Hematopoietic multipotent progenitor cell (in vitro differentiated cells): ENCODE measurements around the gene MLH3. TPM values are rescaled to one million over a fixed set of nuclear protein-coding genes. Genes with fewer than 3 reads are reported as not detected.
A peak's percentile ranks its signal among the peaks of the same experiment; 100 is the strongest.

Experiments used
- DNase-seq, 3 donors: peaks; one replicate each; pipeline ENCODE4 v3.0.0-alpha.2; 2011 to 2015; ENCODE audit warnings: low read depth in 2 of 3, low spot score in 2 of 3
- small RNA-seq: library from RNA; depleted of rRNA; stranded (forward); fragments of <200 nt; gene quantifications from one replicate; pipeline ENCODE3, GENCODE V24; 2012
- total RNA-seq: library from RNA; depleted of rRNA; stranded (reverse); fragments of >200 nt; gene quantifications from one replicate; pipeline ENCODE4 v1.2.3, GENCODE V29; 2012

The MLH3 gene
- total RNA-seq, 1 donor: 16.2 TPM

DNA sequence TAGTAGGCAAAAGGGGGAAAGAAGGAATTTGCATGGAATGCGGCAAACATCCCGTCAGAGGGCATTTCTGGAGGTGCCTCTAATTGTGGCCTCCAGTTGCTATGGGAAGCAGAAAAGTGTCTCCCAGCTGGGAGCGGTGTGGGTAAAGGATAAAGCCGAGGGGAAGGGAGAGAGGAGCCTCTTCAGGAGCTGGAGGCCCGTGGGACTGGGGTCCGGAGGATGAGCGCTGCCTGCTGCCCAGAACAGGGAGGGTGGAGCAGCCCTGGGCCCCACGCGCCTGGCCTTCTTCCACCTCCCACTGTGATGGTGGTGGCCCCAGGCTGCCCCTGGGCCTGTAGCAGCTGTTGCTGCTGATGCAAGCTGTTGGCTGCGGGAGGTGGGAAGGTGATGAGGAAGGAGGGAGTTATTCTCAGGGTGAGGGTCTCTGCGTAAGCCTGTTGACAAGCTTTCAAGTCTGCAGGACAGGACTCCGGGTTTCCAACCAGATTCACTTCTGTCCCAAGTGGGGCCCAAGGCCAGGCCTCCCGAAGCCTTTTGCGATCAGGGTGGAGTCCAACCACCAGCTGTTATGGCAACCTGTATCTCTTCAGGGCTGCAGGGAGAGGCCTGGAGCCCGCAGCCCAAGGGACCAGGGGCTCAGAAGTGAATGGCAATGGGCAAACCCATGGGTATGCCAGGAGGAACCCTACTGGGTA, 76.8 kb downstream of the MLH3 start:
- DNase-seq: no peak

DNA sequence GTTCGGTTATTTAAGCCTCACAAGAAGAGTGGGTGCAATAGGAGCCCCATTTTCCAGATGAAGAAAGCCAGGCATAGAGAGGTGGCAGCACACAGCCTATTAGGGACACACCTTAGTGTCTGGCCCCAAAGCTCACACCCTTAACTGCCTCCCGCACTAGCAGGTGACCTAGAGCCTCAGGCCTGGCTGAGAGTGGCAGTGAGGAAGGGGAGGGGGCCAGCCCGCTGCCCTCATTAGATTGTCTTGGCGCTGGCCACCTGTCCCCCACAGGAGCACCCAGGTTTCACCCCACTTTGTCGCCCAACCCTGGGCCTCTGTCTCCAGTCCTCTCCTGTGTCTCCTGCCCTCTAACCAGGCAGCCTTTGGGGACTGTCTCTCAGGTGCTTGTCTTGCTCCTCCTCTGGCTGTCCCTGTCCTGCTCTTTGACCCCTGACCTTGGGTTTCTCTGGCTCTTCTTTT, 77.3 kb downstream of the MLH3 start:
- no peak for DNase-seq

- peak in 2 of 3 donors; percentile 65 to 81 for DNase-seq
Observed at GRCh38 chr14:74973003-74973653, 78.1 kb downstream of the MLH3 start.

GRCh38 chr14:74968811-74969210, 82.5 kb downstream of the MLH3 start:
- no peak for DNase-seq

GRCh38 chr14:74965486-74966153, 85.6 kb downstream of the MLH3 start:
- DNase-seq: no peak

DNA sequence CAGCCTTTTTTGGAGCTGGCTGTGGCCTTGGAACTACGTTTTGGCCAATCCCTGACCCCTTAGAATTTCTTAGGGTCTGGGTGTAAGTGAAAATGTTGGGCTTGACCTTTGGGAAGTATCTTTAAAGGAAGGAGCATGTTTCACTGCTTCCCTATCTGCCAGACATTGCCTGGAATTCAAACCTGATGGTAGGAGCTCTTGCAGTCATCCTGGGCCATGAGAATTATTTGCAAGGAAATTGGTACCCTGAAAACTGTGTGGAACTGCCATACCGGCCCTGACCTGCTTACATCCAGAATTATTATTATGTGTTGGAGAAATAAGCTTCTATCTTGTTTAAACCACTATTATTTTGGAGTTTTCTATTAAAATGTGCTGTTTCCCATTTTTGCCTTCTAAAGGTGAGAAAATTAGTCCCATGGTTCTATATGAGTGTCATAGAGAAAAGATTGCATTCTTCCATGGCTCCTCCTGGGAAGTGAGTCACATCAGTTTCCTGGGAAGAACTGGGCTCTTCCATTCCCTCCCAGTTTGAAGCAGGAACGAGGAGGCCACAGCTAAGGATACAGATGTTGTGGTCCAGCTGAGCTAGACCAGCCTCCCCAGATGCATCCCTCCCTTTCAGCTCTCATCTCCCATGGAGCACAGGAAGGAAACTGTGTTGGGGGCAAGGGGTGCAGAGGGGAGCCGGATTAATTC, 86.3 kb downstream of the MLH3 start:
- DNase-seq: no peak

Small RNA genes lying within 50 kb of the gene (small RNA-seq; reads per million reads assigned to genes)
- gene RNU6-689P: not detected

Other genes starting within 250 kb of the MLH3 start
- gene PROX2, start 175.3 kb downstream of the MLH3 start, total RNA-seq: 0.27 TPM
- 50.9 TPM for gene DLST, start 169.6 kb downstream of the MLH3 start, total RNA-seq
- gene RPS6KL1, start 128.2 kb downstream of the MLH3 start, total RNA-seq: 8.3 TPM
- under 0.01 TPM for gene PGF, start 95.9 kb downstream of the MLH3 start, total RNA-seq
- 45.5 TPM for gene EIF2B2, start 48.5 kb downstream of the MLH3 start, total RNA-seq
- gene ACYP1, start 12.6 kb upstream of the MLH3 start, total RNA-seq: 5.1 TPM
- 0.54 TPM for gene ZC2HC1C, start 18.2 kb upstream of the MLH3 start, total RNA-seq
- gene NEK9, start 75.6 kb upstream of the MLH3 start, total RNA-seq: 71.1 TPM
- 281 TPM for gene TMED10, start 125.1 kb upstream of the MLH3 start, total RNA-seq
- 2,036 TPM for gene FOS, start 227.4 kb upstream of the MLH3 start, total RNA-seq